ENCODE results near the gene CDC123.
A peak's percentile ranks its signal among the peaks of the same experiment; 100 is the strongest.

The CDC123 gene

DNA sequence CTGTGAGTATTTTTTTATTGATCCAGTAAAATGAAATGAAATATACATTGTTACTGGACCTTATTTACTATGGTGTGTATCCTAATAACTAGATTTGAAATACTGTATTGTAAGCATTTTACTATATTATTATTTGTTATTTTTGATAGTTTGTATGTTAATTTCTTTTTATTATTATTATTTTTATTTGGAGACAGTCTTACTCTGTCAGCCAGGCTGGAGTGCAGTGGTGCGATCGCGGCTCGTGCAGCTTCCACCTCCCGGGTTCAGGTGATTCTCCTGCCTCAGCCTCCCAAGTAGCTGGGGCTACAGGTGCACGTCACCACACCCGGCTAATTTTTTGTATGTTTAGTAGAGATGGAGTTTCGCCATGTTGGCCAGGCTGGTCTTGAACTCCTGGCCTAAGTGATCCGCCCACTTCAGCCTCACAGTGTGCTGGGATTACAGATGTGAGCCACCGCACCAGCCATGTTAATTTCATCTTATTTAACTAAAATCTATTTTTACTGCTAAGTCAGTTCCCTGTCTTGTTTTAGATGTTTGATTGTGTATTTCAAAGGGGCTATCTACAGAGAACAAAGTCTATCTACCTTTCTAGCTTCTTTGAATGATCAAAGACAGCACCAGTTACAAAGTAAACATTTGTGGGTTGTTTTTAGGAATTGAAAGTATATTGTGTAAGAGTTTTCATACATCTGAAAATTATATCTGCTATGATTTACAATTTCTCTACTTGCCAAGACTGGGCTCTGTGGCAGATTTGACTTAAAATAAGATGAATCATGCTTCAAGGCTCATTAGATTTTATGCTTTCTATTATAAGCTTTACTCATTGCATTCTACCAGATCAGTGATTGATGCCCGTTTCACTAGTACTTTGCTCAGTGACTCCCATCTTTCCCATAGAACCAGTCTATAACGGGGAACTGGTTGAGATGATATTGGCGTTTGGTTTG lies 41.6 kb downstream of the CDC123 start:
- DNase-seq: no peak
- no peak overlapping the region for H2BK5ac ChIP-seq (ENCODE audit: low read depth, low read length, poor library complexity)
- H3K9ac ChIP-seq (ENCODE audit: low read length): no peak overlapping the region
- no peak overlapping the region for H2BK12ac ChIP-seq (ENCODE audit: low read length)
- H2AFZ ChIP-seq (ENCODE audit: insufficient read depth, low read length, poor library complexity): no peak overlapping the region
- no peak overlapping the region for H3K4me2 ChIP-seq (ENCODE audit: low read length)
- H4K91ac ChIP-seq (ENCODE audit: low read depth, low read length): no peak overlapping the region
- H3K4ac ChIP-seq (ENCODE audit: low read depth, low read length): no peak overlapping the region
- H3K27ac ChIP-seq (ENCODE audit: low read depth, low read length): no peak overlapping the region
- no peak overlapping the region for H3K4me3 ChIP-seq (ENCODE audit: low read depth, low read length)
- no peak overlapping the region for H2BK120ac ChIP-seq (ENCODE audit: insufficient read depth, low read length, poor library complexity)
- H3K23ac ChIP-seq (ENCODE audit: low read length): no peak overlapping the region
- H3K79me1 ChIP-seq (ENCODE audit: low read length): no peaks in the 10 kb centered on the region
- no peak overlapping the region for H4K8ac ChIP-seq (ENCODE audit: low read depth, low read length)
- WGBS (ENCODE audit: extremely low coverage, insufficient coverage, insufficient read length): 100% methylated on average over 2 of the region's 13 CpGs
- no peak overlapping the region for H2AK5ac ChIP-seq (ENCODE audit: low read length)
- H3K18ac ChIP-seq (ENCODE audit: low read length): no peak overlapping the region
- H3K79me2 ChIP-seq (ENCODE audit: control insufficient read depth, insufficient read depth, low read length, poor library complexity): no peaks in the 10 kb centered on the region
- no peaks in the 10 kb centered on the region for H3K27me3 ChIP-seq (ENCODE audit: insufficient read depth, low read length)
- no peaks in the 10 kb centered on the region for H3K4me1 ChIP-seq (ENCODE audit: control insufficient read depth in 1 of 2, insufficient read depth in 2 of 2, low read length in 2 of 2)
- H4K12ac ChIP-seq (ENCODE audit: low read depth, low read length): no peak overlapping the region
- H3K36me3 ChIP-seq (ENCODE audit: control insufficient read depth in 1 of 2, insufficient read depth in 2 of 2, low read length in 2 of 2): peaks cover 21 to 26% of the 10 kb centered on the region in 2 experiments
- H3K14ac ChIP-seq (ENCODE audit: low read length): no peak overlapping the region
- H3K9me3 ChIP-seq (ENCODE audit: insufficient read depth, low read depth, low read length): no peaks in the 10 kb centered on the region

GRCh38 chr10:12238821-12239220 lies 42.8 kb downstream of the CDC123 start:
- Histone ChIP-seq H4K8ac (ENCODE audit: low read depth, low read length) (no peak overlapping the region), H3K4me1 (ENCODE audit: control insufficient read depth in 1 of 2, insufficient read depth in 2 of 2, low read length in 2 of 2) (no peaks in the 10 kb centered on the region), H3K9me3 (ENCODE audit: insufficient read depth, low read depth, low read length) (no peaks in the 10 kb centered on the region), H3K27me3 (ENCODE audit: insufficient read depth, low read length) (no peaks in the 10 kb centered on the region), H3K14ac (ENCODE audit: low read length) (no peak overlapping the region), H3K23ac (ENCODE audit: low read length) (no peak overlapping the region), H2BK12ac (ENCODE audit: low read length) (no peak overlapping the region), H3K36me3 (ENCODE audit: control insufficient read depth in 1 of 2, insufficient read depth in 2 of 2, low read length in 2 of 2) (peaks cover 19 to 23% of the 10 kb centered on the region in 2 experiments), H3K79me1 (ENCODE audit: low read length) (no peaks in the 10 kb centered on the region), H3K9ac (ENCODE audit: low read length) (no peak overlapping the region), H3K4ac (ENCODE audit: low read depth, low read length) (no peak overlapping the region), H2BK120ac (ENCODE audit: insufficient read depth, low read length, poor library complexity) (no peak overlapping the region), H3K18ac (ENCODE audit: low read length) (no peak overlapping the region), H3K27ac (ENCODE audit: low read depth, low read length) (no peak overlapping the region), H3K4me3 (ENCODE audit: low read depth, low read length) (no peak overlapping the region), H2AK5ac (ENCODE audit: low read length) (no peak overlapping the region), H3K79me2 (ENCODE audit: control insufficient read depth, insufficient read depth, low read length, poor library complexity) (no peaks in the 10 kb centered on the region), H2AFZ (ENCODE audit: insufficient read depth, low read length, poor library complexity) (no peak overlapping the region), H4K12ac (ENCODE audit: low read depth, low read length) (no peak overlapping the region), H3K4me2 (ENCODE audit: low read length) (no peak overlapping the region), H2BK5ac (ENCODE audit: low read depth, low read length, poor library complexity) (no peak overlapping the region), H4K91ac (ENCODE audit: low read depth, low read length) (no peak overlapping the region)
- no CpG with 5 or more reads among the region's 8 CpGs for WGBS (ENCODE audit: extremely low coverage, insufficient coverage, insufficient read length)
- DNase-seq: peak; percentile 61 to 69

- H3K23ac ChIP-seq (ENCODE audit: low read length): no peak overlapping the region
- no peak overlapping the region for H3K4me3 ChIP-seq (ENCODE audit: low read depth, low read length)
- H3K4me1 ChIP-seq (ENCODE audit: control insufficient read depth in 1 of 2, insufficient read depth in 2 of 2, low read length in 2 of 2): no peaks in the 10 kb centered on the region
- H4K12ac ChIP-seq (ENCODE audit: low read depth, low read length): no peak overlapping the region
- H3K4ac ChIP-seq (ENCODE audit: low read depth, low read length): no peak overlapping the region
- no peak overlapping the region for H3K27ac ChIP-seq (ENCODE audit: low read depth, low read length)
- H3K27me3 ChIP-seq (ENCODE audit: insufficient read depth, low read length): no peaks in the 10 kb centered on the region
- H3K14ac ChIP-seq (ENCODE audit: low read length): no peak overlapping the region
- no peak overlapping the region for H4K91ac ChIP-seq (ENCODE audit: low read depth, low read length)
- no peaks in the 10 kb centered on the region for H3K9me3 ChIP-seq (ENCODE audit: insufficient read depth, low read depth, low read length)
- no peaks in the 10 kb centered on the region for H3K79me1 ChIP-seq (ENCODE audit: low read length)
- no peak overlapping the region for H2BK12ac ChIP-seq (ENCODE audit: low read length)
- H3K18ac ChIP-seq (ENCODE audit: low read length): no peak overlapping the region
- no peak overlapping the region for H3K9ac ChIP-seq (ENCODE audit: low read length)
- no peak overlapping the region for H2AFZ ChIP-seq (ENCODE audit: insufficient read depth, low read length, poor library complexity)
- no peaks in the 10 kb centered on the region for H3K79me2 ChIP-seq (ENCODE audit: control insufficient read depth, insufficient read depth, low read length, poor library complexity)
- no CpG with 5 or more reads among the region's 19 CpGs for WGBS (ENCODE audit: extremely low coverage, insufficient coverage, insufficient read length)
- no peak overlapping the region for H2BK5ac ChIP-seq (ENCODE audit: low read depth, low read length, poor library complexity)
- H3K4me2 ChIP-seq (ENCODE audit: low read length): no peak overlapping the region
- no peak overlapping the region for H2BK120ac ChIP-seq (ENCODE audit: insufficient read depth, low read length, poor library complexity)
- peak in 1 of 2 donors; percentile 14 for DNase-seq
- no peak overlapping the region for H4K8ac ChIP-seq (ENCODE audit: low read depth, low read length)
- H2AK5ac ChIP-seq (ENCODE audit: low read length): no peak overlapping the region
- H3K36me3 ChIP-seq (ENCODE audit: control insufficient read depth in 1 of 2, insufficient read depth in 2 of 2, low read length in 2 of 2): peaks cover 37 to 42% of the 10 kb centered on the region in 2 experiments
Observed at GRCh38 chr10:12241810-12242529, 46.0 kb downstream of the CDC123 start.

GRCh38 chr10:12243864-12244620 lies 48.1 kb downstream of the CDC123 start:
- Histone ChIP-seq H3K4ac (ENCODE audit: low read depth, low read length) (no peak overlapping the region), H3K9ac (ENCODE audit: low read length) (no peak overlapping the region), H3K4me1 (ENCODE audit: control insufficient read depth in 1 of 2, insufficient read depth in 2 of 2, low read length in 2 of 2) (no peaks in the 10 kb centered on the region), H2BK120ac (ENCODE audit: insufficient read depth, low read length, poor library complexity) (no peak overlapping the region), H3K18ac (ENCODE audit: low read length) (no peak overlapping the region), H4K12ac (ENCODE audit: low read depth, low read length) (no peak overlapping the region), H3K23ac (ENCODE audit: low read length) (no peak overlapping the region), H3K9me3 (ENCODE audit: insufficient read depth, low read depth, low read length) (no peaks in the 10 kb centered on the region), H3K36me3 (ENCODE audit: control insufficient read depth in 1 of 2, insufficient read depth in 2 of 2, low read length in 2 of 2) (peaks cover 42% of the 10 kb centered on the region in 2 experiments), H3K27me3 (ENCODE audit: insufficient read depth, low read length) (no peaks in the 10 kb centered on the region), H3K4me2 (ENCODE audit: low read length) (no peak overlapping the region), H2AK5ac (ENCODE audit: low read length) (no peak overlapping the region), H2AFZ (ENCODE audit: insufficient read depth, low read length, poor library complexity) (no peak overlapping the region), H3K14ac (ENCODE audit: low read length) (no peak overlapping the region), H3K79me1 (ENCODE audit: low read length) (no peaks in the 10 kb centered on the region), H3K4me3 (ENCODE audit: low read depth, low read length) (no peak overlapping the region), H2BK5ac (ENCODE audit: low read depth, low read length, poor library complexity) (no peak overlapping the region), H3K27ac (ENCODE audit: low read depth, low read length) (no peak overlapping the region), H2BK12ac (ENCODE audit: low read length) (no peak overlapping the region), H4K91ac (ENCODE audit: low read depth, low read length) (no peak overlapping the region), H4K8ac (ENCODE audit: low read depth, low read length) (no peak overlapping the region), H3K79me2 (ENCODE audit: control insufficient read depth, insufficient read depth, low read length, poor library complexity) (no peaks in the 10 kb centered on the region)
- no peak for DNase-seq
- no CpG with 5 or more reads among the region's 18 CpGs for WGBS (ENCODE audit: extremely low coverage, insufficient coverage, insufficient read length)
